GM04504 (cell line): ENCODE measurements around the gene ANK3.

Source experiments
- DNase-seq: peaks from one replicate; pipeline ENCODE4 v3.0.0-alpha.2; 2012; ENCODE audit warnings: low read depth

Gene ANK3

DNA sequence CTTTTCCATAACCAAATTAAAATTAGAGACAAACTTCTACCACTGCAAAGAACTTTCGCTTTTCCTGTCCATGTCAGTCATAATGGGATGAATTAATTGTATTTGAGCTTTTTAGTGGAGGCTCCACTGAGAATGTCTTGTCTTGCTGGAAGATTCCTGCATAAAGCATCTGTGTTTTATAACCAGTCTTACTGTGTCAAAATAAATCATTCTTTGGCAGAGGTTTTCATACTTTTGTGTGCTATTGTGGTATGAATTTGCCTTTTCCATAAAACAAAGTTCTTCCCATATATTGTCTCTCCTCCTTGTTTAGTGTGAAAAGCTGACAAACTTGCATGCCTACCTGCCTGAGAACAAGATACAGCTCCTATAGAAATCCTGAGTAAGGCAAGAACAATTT lies 358.5 kb downstream of the ANK3 start:
- no peak for DNase-seq

DNA sequence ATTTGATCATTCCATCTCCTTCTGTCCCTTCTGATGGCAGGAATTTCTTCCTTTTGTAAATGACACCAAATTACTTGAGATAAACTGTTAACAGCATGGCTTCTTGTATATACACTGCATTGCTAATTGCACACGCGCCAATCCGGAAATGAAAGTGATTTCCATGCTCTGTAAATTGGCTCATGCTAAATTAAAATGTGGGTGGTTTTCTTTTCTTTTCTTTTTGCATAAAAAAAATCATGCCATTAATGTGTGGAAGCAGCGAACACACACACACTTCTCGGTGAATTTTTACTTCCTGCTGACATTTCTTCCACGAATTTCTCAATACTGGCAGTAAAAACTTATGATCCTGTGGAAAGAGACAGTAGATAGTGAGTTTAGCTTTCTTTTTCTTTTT lies 360.2 kb downstream of the ANK3 start:
- no peak for DNase-seq

DNA sequence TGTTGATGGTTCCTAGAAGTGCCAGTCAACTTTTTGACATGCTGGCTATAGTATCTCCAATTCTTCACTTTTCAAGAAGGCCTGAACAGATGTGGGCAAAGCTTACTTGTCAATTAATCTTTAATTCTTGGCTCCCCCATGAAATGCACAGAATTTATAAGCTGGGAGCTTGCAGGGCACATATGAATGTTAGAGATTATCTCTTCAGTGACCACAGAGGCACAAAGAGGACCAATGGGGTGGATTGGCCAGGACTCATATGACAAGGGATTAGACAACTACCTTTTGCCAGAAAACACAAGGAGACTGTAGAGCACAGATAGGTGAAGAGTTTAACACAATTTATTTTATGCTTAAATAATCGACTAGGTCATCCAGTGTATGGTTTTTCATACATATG lies 361.6 kb downstream of the ANK3 start:
- no peak for DNase-seq

DNA sequence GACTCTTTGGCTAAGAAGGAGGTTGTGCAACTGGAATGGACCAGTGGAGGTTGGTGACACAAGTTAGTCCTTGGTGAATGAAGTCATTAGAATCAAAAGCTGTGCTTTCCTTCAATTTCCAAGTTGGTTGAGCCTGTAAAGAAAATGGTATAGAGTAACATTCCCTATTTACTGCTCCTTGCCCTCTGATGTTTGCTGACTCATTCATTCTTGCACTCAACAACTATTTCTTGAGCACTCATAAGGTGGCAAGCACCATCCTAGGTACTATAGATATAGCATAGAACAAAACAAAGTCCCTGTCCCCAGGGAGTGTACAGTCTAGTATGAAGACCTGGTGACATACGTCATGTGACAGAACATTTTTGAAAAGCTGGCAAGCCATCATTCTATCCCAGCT lies 364.4 kb downstream of the ANK3 start:
- no peak for DNase-seq

DNA sequence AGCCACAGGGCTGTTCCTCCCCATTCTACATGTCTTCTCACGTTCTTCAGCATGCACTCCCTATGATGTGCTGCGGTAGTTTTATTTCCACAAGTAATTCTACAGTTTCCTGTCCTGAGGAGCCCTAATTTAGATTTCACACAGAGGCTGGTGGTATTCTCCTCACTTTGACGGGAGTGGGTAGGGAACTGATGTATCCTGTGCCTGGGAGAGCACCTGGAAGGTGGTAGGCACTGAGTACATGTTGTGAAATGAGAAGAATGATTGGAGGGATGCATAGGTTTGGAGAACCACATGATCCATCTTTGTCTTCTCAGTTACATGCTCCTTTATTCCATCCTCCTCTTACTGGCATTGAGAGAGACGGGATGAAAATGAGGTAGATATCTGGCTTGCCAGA lies 365.2 kb downstream of the ANK3 start:
- DNase-seq = no peak

DNA sequence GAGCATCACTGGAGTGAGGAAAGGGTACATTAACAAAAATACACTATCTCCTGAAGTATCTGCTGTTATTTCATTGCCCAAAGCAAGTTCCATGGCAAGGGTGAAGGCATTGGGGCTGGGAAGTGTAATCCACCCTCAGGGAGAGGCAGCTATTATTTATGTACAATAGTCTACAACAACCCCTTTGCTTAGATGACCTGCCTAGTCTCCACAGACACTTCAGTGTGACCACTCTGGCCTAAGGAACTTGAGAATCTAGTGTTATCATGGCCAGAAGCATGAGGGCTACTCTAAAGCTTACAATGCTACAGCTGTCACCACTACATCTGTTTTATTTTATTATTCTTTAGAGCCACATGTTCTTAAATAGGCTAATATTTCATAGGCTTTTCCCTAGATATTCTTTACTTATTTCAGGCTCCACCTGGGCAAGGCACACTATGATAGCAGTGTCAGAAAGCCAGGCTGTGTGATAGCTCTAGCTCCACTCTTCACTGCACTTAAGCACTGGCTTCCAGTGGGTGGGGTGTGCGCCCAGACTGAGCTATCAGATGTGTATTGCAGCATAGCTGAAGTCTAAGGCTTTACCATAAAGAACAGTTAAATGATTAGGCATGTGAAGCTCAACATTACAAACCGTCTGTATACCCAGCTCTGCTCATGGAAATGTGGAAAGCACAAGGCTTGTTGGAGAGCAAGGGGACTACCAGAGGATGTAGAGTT lies 366.4 kb downstream of the ANK3 start:
- DNase-seq = no peak

DNA sequence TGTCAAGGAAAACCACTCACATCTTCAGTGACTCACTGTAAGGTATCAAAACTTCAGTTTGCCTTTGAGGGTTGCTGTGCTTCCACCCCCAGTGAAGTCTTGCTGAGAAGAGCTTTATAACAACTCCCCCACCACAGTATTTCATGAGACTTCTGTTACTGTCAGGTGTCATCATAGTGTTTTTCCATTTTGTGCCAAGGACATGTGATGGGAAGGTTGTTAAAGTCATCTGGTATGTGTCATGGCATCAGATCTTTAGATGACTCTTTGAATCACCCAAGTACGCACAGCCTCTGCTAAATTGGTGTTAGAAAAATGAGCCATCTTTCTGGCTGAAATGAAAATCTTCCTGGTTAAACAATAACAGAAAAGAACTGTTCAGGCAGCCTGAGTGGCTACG lies 368.3 kb downstream of the ANK3 start:
- DNase-seq = no peak

DNA sequence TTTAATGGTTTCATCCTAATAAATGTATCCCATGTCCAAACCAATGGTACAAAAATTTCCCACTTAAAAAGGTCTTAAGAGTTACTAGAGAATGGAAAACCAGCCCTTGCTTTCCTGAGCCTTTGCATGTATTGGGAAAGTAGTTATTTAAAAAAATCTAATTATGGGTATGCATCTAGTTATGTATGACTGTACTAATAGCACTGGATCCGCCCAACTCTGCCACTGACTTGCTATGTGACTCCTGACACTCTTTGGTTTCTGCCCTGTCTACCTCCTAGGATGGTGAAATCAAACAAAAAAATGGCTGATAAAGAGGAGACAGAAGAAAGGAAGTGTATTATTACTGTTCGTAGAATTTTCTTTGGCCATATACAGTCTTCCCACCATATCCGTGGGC lies 372.9 kb downstream of the ANK3 start:
- no peak for DNase-seq

DNA sequence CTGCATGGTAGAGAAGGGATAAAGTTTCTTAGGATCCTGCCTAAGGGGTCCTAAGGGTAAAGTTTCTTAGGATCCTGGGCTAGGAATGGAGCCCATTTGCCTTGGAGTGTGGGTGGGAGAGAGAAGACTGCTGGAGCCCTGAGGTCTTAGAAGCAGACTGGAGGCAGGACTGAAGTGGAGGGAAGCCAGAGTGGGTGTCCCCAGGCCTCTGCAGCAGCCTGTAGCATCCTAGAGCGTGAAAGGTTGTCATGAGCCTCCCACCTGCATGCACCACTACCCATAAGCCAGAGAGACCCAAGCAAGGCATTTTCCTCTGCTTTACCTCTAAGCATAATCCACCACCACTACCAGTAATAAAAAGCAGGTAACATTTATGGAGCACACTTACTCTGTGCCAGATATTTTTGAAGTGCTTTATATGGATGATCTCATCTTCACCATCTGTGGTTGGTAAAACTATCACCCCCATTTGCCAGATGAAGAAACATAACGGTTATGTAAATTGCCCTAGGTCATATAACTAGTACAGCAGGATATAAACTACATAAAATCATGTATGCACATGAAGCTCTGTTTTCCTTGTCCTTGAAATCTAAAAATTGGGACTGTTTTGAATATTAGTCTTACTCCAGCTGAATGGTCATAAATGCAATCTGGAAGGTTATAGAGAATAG lies 379.8 kb downstream of the ANK3 start:
- no peak for DNase-seq

DNA sequence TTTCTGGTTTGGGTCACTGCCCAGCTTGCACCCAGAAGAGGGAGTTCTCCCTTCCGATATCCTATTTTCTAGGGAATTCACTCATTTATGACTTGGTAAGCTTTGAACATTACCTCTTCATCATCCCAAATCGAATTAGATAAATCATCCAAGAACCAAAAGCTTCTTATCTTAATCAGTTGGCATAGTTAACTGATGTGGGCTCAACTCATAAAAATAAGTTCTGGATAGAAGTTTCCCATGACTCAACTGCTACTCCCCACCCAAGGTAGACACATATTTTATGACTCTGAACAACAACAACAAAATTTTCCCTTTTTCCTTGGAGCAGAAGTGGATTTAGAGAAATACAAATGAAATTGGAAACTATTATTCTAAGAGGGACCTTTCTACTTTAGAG lies 380.4 kb downstream of the ANK3 start:
- DNase-seq = no peak

DNA sequence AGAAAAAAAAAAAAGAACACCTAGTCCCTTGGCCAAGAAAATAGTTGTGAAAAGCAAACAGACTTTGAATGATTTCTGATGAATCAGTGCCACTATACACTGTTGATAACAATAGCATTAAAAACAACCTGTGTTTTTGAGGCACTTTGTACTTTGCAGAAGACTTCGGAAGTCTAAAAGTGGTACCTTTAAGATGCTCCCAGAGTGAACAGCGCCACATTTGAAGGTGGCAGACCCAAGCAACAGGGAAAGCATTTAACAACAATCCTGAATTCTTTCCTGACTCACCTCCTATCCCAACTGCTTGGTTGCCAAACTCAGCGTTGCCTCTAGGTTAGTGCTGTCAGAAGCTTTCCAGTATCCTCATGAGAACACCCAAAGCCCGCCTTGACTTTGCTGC lies 380.9 kb downstream of the ANK3 start:
- DNase-seq = no peak

DNA sequence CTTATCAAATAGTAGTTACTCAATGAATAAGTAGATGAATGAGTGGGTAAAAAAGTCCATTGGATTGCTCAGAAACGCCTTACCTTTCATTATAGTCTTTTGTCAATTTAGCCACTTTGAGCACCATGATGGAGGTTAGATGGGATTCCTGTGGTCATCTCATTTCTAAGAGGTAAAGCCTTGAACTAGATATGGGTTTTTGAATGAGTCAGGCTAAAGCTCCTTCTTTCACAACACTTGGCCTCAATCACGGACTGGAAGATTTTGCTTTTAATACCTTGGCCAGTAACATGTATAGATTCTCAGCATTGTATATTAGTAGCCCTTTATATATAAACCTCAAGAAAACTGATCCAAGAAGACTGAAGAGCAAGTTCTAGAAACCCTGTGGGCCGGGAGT lies 383.6 kb downstream of the ANK3 start:
- DNase-seq = no peak

DNA sequence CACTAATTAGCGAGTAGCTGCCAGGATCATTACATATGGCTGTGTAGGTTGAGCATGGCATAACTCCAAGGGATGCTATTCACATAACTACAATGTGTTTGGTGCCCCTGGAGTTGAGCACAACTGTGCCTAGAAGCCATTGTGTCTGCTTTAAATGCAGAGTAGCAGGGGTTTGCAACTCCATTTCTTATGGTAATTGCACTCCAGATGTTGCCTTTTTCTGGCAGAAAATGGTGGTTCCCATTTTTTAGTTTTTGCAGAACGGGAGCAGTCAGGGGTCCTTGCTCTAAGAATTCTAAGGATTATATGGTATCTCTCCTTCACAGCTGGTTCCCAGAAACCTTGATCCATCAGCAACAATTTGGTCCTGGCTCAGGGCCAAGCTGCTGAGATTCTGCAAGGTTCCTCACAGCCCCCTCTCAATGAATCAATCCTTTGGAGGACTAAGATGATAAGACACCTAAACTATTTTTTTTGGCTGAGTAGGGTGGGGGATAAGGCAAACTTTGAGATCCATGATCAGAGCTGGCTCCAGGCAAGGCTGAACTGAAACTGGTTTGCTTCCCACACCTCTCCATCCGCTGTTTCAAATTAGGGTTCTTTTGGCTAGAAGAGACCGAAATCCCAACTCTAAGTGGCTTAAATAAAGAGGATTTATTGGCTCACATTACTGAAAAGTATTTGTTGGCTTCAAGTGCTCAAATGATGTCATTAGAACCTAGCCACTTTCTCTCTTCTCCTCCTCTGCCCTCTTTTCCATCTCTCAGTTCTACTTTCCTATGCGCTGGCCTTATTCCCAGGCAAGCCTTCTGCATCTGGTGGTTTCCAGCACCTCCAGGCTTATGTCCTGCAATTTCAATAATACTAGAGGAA lies 385.8 kb downstream of the ANK3 start:
- no peak for DNase-seq

DNA sequence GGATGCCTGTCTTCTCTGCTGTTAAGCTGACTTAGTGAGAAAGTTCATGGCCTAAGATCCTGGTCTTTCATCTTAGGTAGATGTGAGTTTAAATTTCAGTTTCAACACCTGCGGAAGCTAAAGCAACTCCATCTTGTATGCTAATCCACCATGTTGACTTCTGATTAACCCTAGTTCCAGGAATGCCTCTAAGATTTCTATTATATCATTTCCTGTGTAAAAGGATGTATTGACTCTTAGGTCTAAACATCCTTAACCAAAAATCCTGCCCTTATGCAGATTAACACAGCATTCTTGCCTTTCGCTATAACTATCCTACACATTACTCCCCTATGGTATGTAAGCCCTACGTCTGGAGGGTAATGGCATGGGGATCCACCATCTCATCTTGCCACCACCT lies 388.9 kb downstream of the ANK3 start:
- DNase-seq = no peak

DNA sequence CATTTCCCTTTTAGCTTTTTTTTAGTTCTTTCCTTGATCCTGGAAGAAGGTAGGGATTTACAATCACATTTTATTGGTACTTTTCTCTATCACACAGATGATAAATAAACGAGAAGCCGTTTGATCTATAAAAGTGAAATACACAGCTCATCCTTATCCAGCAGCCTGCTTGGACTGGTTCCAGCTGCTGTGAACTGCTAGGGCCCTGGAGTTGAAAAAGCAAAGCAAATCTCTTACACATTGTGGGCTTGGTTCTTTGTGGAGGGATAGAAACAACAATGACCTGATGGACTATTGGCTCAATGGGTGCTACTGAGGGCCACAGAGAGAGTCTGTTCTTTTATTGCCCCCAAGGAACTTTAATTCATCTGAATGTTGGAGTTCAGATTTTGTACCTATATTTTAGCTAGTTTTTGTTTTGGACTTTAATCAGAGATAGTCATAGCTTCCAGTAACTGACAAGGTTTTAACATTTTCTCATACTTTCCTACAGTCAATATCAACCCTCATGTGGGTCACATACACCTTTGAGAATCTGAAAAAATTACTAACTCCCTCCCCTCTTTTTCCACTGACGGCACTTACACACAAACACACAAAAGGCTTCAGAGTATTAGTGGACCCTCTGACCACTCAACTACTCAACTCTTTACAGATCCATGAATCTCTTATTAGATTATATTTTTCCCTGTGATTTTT lies 391.7 kb downstream of the ANK3 start:
- no peak for DNase-seq

DNA sequence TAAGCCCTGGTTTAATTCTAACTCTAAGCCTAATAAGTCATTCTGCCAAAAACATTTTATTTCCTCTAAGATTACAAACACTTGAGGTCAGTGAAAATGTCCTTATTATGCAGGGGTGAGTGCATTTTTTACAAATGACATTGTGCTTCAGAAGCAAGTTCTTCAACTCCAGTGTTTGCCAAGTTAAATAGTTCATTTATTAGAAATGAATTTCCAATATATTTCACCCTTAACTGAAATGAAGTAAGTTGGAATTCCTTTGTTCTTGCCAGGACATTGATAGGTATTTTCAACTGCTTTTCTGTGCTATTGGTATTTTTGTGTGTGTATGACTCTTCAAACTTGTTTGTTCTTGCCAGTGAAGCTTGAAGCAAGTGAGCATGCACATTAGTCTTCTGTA lies 393.8 kb downstream of the ANK3 start:
- no peak for DNase-seq

DNA sequence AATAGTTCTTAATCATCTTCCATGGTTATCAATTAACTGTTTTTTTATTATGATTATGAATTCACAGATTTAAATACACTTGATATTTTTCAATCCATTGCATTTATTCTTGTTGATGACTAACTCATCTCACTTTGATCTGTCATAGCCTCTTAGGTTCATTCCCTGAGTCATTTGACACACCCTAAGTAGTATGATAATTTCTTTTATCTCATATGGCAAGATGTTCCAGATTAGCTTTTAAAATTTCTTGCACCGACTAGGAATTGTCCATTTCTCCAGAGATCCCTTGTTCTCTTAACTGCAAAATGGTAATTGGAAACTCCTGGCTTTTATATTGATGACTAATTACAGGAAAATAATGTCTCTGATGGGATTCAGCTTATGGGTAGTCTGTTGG lies 395.7 kb downstream of the ANK3 start:
- DNase-seq = no peak

DNA sequence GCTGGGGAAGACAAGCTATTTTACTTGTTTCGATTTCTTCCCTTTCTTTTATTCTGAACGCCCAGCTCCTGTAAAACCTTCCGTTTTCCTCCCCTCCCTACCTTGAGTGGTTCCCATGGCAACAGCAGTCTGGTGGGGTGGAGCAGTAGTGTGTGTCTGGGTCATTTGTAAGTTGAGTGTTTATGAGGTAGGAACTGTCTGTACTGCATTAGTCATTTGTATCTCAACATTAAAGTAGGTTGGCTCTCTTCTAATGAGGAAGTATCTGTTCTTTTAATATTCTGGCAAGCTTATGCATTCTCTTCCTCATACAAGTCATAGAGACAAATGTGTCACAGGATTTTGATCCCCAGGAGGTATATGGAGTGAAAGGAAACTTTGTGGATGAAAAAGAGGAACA lies 398.0 kb downstream of the ANK3 start:
- DNase-seq = peak; percentile 1

DNA sequence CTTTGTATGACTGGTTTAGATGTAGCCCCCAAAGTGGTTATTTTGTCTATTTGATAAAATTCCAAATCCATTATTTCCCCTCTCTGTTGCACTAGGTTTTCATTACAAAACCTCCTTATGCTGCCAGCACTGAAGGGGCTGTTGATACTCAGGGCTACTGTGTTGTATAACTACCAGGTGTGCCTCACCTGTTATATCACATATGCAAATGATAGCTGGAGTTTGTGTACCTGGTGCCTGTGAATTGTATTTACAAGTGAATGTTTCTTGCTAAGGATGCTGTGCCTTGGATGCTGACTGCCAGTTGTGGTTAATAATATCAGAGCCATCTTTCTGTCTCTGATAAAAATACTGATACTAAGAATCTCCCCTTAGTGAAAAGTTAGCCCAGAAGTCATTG lies 398.6 kb downstream of the ANK3 start:
- no peak for DNase-seq

DNA sequence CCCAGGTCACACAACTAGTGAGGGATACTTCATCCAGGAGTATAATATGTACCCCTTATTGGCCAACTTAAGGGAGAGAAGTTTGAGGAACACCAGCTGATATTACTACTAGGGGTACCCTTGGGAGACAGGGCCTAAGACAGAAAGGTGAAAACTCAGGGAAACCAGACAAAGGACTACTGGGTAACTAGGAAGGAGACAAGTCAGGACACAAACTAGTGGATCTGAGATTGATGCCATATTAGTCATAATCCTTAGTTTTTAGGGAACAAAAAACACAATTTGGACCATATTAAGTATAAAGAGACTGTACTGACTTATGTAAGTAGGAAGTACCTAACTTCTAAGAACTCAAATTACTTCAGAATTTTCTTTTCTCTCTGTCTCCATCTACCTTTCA lies 404.0 kb downstream of the ANK3 start:
- DNase-seq = no peak

DNA sequence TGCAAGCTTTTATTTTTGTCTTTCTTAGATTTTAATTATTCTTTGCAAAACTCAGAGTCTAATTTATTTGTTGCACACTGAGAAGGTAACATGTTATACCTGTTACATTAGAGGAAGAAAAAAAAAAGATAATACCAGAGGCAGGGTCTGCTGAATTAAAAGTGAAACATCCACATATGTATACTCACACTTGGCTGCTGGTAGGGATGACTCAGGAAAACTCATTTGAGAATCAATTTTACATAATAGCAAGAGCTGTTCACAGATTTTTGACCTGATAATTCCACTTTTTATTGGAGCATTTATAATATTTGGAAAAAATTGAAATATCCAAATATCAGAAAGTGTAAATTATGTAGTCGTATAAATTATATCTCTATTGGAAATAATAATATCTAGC lies 405.3 kb downstream of the ANK3 start:
- DNase-seq = no peak

DNA sequence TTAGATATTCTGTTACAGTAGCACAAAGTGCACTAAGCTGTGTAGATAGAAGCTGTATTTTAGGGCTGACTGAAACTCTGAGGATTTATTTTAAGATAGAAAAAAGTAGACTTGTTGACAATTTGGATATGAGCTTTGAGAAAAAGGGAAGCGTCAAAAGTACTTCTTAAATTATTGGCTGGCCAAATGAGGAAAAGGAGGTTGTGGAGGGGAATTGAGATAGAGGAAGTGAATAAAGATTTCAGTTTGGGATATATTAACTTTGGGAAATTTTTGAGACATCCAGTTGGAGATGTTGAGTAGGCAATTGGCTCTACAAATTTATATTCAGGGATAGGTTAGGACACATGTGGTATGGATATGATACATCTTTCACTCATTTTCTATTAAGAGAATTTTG lies 409.3 kb downstream of the ANK3 start:
- no peak for DNase-seq

DNA sequence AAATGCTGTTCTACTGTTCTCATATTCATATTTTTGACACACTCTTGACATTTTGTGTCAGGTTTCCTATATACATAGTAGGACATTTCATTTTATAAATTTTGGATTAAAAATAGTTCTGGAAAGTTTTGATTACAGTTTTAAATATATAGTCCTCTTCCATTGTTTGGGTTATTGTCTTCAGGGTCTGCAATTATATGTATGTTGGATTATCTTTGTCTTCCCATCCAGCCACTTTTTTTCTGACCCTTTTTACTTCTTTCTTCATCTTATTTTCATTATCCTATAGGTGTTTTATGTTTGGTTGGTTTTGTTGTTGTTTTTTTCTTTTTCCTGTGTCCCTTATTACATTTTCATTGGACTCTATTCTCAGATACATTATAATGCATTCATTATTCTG lies 412.2 kb downstream of the ANK3 start:
- no peak for DNase-seq
